A673 (cell line): ENCODE results near the gene FMNL1. TPM values are rescaled to one million over a fixed set of nuclear protein-coding genes. Genes with fewer than 3 reads are reported as not detected.

ENCODE experiments used
- BruUV-seq: library from RNA; stranded (reverse); fragments of 400-500 nt; replicated peaks from 2 replicates; lab custom pipeline; 2021; lab: Mats Ljungman, UMichigan
- CTCF ChIA-PET: fragments of 300-600 bp; sonication (Branson Sonifier 250); formaldehyde crosslinking; loops from one replicate; lab custom pipeline; 2022; ENCODE audit warnings: antibody characterized with exemption; lab: Charles Lee
- POLR2A ChIA-PET: fragments of 300-600 bp; sonication (Branson Sonifier 250); formaldehyde crosslinking; loops from one replicate; lab custom pipeline; 2022; ENCODE audit warnings: antibody characterized with exemption; ENCODE audit not compliant: low non-redundant PET; lab: Charles Lee
- DNase-seq: peaks from one replicate; pipeline ENCODE4 v3.0.0-alpha.2; 2015; ENCODE audit warnings: low spot score
- H3K27ac ChIP-seq: fragments of 200-600 bp; sonication (generic); 2 replicates; pipeline ENCODE4 v1.5.1; 2016; ENCODE audit warnings: mixed run types, low read depth, mild to moderate bottlenecking, mixed read lengths, antibody characterized with exemption, low read length; ENCODE audit not compliant: poor library complexity, severe bottlenecking
- H3K27me3 ChIP-seq: fragments of 200-600 bp; sonication (generic); replicated peaks from 2 replicates; pipeline ENCODE4 v1.6.1; 2017; ENCODE audit warnings: mixed run types, low read depth, mild to moderate bottlenecking, mixed read lengths, antibody characterized with exemption, low read length; ENCODE audit not compliant: insufficient read depth, poor library complexity
- H3K36me3 ChIP-seq: fragments of 200-600 bp; sonication (generic); 2 replicates; pipeline ENCODE4 v1.6.1; 2016; ENCODE audit warnings: mixed run types, mild to moderate bottlenecking, mixed read lengths, antibody characterized with exemption, low read length; ENCODE audit not compliant: insufficient read depth, poor library complexity, severe bottlenecking
- H3K4me1 ChIP-seq: fragments of 200-600 bp; sonication (generic); 2 replicates; pipeline ENCODE4 v1.6.1; 2017; ENCODE audit warnings: mixed run types, mild to moderate bottlenecking, mixed read lengths, antibody characterized with exemption, low read length; ENCODE audit not compliant: insufficient read depth, poor library complexity, severe bottlenecking
- H3K4me3 ChIP-seq: fragments of 200-600 bp; sonication (generic); 2 replicates; pipeline ENCODE4 v1.5.1; 2016; ENCODE audit warnings: low read depth, mixed run types, mild to moderate bottlenecking, mixed read lengths, low read length; ENCODE audit not compliant: poor library complexity, severe bottlenecking
- H3K9me3 ChIP-seq: fragments of 200-600 bp; sonication (generic); 2 replicates; pipeline ENCODE4 v1.6.1; 2016; ENCODE audit warnings: mixed run types, low read depth, mild to moderate bottlenecking, mixed read lengths, antibody characterized with exemption, low read length; ENCODE audit not compliant: poor library complexity, severe bottlenecking
- EZH2 ChIP-seq: fragments of 200-600 bp; sonication (generic); IDR thresholded peaks from 2 replicates; pipeline ENCODE4 v1.6.1; 2017; ENCODE audit warnings: borderline replicate concordance, low read depth, mild to moderate bottlenecking, mixed read lengths, antibody characterized with exemption, low read length; ENCODE audit not compliant: poor library complexity, severe bottlenecking
- intact Hi-C: fragments of 100-400 bp; cut with micrococcal nuclease; formaldehyde crosslinking; loops from one replicate; pipeline ENCODE4 v1.10.0; 2022; ENCODE audit not compliant: unreplicated experiment
- total RNA-seq: library from RNA; stranded (reverse); gene quantifications from 2 replicates; pipeline ENCODE4 v1.2.3, GENCODE V29; 2021
- TF ChIP-seq, protein P1 (sequence below): fragments of 300-800, 200-600 bp; sonication (generic); conservative IDR thresholded peaks from 2 replicates; pipeline ENCODE4 v1.5.1; 2017; ENCODE audit warnings: low read depth, mild to moderate bottlenecking, antibody characterized with exemption, low read length, moderate library complexity, mixed read lengths

FMNL1 gene
- total RNA-seq, 1 experiment from 2014 or later = 1.0 TPM

DNA sequence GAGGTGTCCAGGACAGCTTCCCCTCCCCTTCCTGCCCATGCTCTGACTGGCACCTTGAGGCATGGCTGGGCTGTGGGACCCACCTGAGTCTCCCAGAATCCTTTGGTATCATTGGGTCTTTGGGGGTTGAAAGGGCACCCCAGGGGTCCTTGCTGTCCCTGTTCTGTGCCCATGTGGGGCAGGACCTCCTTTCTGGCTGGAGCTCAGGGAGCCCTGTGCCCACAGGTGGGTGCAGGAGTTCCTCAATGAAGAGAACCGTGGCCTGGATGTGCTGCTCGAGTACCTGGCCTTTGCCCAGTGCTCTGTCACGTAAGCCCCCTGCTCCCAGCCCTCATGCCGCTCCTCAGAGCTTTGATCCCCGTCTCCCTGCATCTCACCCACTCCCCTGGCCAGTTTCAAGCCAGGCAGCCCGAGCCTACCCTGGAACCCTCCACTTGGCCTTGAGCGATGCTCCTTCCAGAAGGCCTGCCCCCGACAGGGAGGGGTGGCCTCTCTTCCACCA is 11.8 kb downstream of the FMNL1 start:
- POLR2A ChIA-PET = no interaction called here
- Histone ChIP-seq H3K27ac (no peak overlapping the region), H3K36me3 (no peaks in the 10 kb centered on the region), H3K4me3 (no peak overlapping the region), H3K9me3 (no peaks in the 10 kb centered on the region), H3K27me3 (no peaks in the 10 kb centered on the region), H3K4me1 (no peaks in the 10 kb centered on the region)
- intact Hi-C loops = no loop called here
- CTCF ChIA-PET = interaction anchor here (0.6 kb wide), 1 partner anchor 16 kb away, joined by 5 read pairs; no protein-coding TSS in a partner anchor
- no peak for TF ChIP-seq EZH2
- TF ChIP-seq, protein P1, sequence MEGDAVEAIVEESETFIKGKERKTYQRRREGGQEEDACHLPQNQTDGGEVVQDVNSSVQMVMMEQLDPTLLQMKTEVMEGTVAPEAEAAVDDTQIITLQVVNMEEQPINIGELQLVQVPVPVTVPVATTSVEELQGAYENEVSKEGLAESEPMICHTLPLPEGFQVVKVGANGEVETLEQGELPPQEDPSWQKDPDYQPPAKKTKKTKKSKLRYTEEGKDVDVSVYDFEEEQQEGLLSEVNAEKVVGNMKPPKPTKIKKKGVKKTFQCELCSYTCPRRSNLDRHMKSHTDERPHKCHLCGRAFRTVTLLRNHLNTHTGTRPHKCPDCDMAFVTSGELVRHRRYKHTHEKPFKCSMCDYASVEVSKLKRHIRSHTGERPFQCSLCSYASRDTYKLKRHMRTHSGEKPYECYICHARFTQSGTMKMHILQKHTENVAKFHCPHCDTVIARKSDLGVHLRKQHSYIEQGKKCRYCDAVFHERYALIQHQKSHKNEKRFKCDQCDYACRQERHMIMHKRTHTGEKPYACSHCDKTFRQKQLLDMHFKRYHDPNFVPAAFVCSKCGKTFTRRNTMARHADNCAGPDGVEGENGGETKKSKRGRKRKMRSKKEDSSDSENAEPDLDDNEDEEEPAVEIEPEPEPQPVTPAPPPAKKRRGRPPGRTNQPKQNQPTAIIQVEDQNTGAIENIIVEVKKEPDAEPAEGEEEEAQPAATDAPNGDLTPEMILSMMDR = no peak
- no TSS peak for BruUV-seq
- DNase-seq = no peak

DNA sequence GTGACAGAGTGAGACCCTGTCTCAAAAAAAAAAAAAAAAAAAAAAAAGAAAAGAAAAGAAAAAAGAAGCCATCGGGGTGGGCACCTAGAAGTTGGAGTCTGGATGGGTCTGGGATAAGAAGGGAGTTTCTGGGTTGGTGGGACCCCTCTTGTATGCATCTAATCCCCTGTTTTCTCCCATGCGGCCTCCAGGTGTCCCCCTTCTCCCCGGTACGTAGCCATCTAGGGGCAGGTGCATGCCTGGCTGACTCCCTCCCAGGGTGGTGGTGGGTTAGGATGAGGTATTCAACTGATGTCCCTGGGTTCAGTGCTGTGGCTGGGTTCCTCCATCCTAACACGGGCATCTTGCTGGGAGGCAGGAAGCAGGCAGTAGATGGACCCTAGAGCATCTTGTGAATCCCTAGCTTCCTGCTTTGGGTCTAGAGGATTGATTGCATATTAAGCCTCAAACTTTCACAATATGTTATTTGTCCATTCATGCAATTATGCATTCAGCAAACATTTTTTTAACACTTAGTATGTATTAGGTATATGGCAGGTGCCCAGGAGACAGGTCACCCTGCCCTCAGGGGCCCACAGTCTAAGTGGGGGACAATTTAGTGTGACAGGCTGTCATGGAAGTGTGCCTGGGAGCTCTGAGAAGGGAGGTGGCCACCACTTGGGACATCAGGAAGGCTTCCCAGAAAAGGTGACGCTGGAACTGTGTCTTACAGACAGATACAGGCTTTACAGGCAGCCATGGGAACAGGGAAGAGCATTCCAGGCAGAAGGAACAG is 13.1 kb downstream of the FMNL1 start:
- no peaks in the 10 kb centered on the region for H3K36me3 ChIP-seq
- no peak overlapping the region for H3K27ac ChIP-seq
- no TSS peak for BruUV-seq
- DNase-seq = no peak
- POLR2A ChIA-PET = no interaction called here
- H3K9me3 ChIP-seq = no peaks in the 10 kb centered on the region
- TF ChIP-seq EZH2 = no peak
- TF ChIP-seq, protein P1 = peak; percentile 37; the same call in 1 of the 2 replicates
- H3K4me1 ChIP-seq = no peaks in the 10 kb centered on the region
- no peak overlapping the region for H3K4me3 ChIP-seq
- intact Hi-C loops = no loop called here
- H3K27me3 ChIP-seq = no peaks in the 10 kb centered on the region
- CTCF ChIA-PET = interaction anchor here (0.6 to 1.8 kb wide), 6 partner anchors 9 to 100 kb away, joined by 3 to 10 read pairs (median 6); partner anchors contain the start of gene ACBD4

DNA sequence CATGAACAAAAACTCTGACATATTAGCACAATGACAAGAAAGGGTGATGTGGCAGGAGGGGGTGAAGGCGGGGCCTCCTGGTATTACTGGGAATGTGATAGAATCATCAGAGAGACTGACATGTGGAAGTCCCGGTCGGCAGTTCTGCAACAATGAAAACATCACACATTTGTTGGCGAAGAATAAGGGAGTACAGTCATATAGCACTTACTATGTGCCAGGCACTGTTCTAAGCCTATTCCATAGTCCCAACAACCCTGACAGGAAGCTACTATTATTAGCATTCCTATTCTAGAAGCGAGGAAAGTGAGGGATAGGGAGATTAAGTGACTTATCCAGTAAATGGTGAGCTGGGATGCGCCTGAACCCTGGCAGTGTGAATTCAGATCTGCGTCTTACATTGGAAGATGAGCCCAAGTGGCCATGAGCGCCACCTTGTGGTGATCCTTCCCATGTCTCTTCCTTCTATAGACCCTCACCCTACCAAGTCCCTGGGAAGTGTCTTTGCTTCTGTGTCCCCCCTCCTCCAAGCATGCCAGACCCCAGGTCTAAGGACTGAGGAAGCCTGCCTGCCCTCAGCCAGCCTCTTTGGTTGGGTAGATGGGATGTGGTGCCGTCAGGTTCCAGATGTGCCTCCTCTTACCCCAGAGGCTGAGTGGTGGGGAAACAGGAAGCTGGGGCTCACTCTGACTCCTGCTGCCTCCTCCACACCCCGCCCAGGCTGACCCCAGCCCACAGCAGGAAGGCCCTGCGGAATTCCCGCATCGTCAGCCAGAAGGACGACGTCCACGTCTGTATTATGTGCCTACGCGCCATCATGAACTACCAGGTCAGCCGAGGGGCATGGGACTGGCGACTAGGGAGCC is 14.0 kb downstream of the FMNL1 start:
- no peak overlapping the region for H3K27ac ChIP-seq
- peak; percentile 58 for DNase-seq
- H3K36me3 ChIP-seq = no peaks in the 10 kb centered on the region
- ChIA-PET CTCF (interaction anchor here (0.6 to 1.8 kb wide), 3 partner anchors 9 to 100 kb away, joined by 3 to 8 read pairs (median 4); partner anchors contain the start of gene ACBD4), POLR2A (no interaction called here)
- TF ChIP-seq EZH2 = no peak
- TF ChIP-seq, protein P1 = peak; percentile 68
- no peaks in the 10 kb centered on the region for H3K9me3 ChIP-seq
- H3K27me3 ChIP-seq = no peaks in the 10 kb centered on the region
- no peaks in the 10 kb centered on the region for H3K4me1 ChIP-seq
- H3K4me3 ChIP-seq = no peak overlapping the region
- no TSS peak for BruUV-seq
- intact Hi-C loops = no loop called here
